ENCODE data around the gene NOP9.

NOP9 gene

GRCh38 chr14:24254630-24255392 lies 44.8 kb upstream of the NOP9 start:
- no peak for DNase-seq (ENCODE audit: low read depth)
- TF ChIP-seq CTCF (IDR thresholded peaks at IDR 0.05; ENCODE audit: insufficient read depth, low read depth, low read length, missing control alignments) = no peak
- H3K4me3 ChIP-seq (ENCODE audit: low read length) = no peak overlapping the region

- no peak for TF ChIP-seq CTCF (IDR thresholded peaks at IDR 0.05; ENCODE audit: insufficient read depth, low read depth, low read length, missing control alignments)
Observed at GRCh38 chr14:24255438-24255837, 44.2 kb upstream of the NOP9 start.

GRCh38 chr14:24255931-24256711 lies 43.5 kb upstream of the NOP9 start:
- no peak for TF ChIP-seq CTCF (IDR thresholded peaks at IDR 0.05; ENCODE audit: insufficient read depth, low read depth, low read length, missing control alignments)
- H3K4me3 ChIP-seq (ENCODE audit: low read length) = no peak overlapping the region
- no peak for DNase-seq (ENCODE audit: low read depth)

More at GRCh38 chr14:24255438-24255837, 44.2 kb upstream of the NOP9 start:
- H3K4me3 ChIP-seq (ENCODE audit: low read length) = no peak overlapping the region
- no peak for DNase-seq (ENCODE audit: low read depth)

GRCh38 chr14:24256960-24257359 lies 42.7 kb upstream of the NOP9 start:
- no peak overlapping the region for H3K4me3 ChIP-seq (ENCODE audit: low read length)
- TF ChIP-seq CTCF (IDR thresholded peaks at IDR 0.05; ENCODE audit: insufficient read depth, low read depth, low read length, missing control alignments) = no peak

GRCh38 chr14:24258119-24258518 lies 41.5 kb upstream of the NOP9 start:
- TF ChIP-seq CTCF (IDR thresholded peaks at IDR 0.05; ENCODE audit: insufficient read depth, low read depth, low read length, missing control alignments) = no peak
- no peak for DNase-seq (ENCODE audit: low read depth)
- no peak overlapping the region for H3K4me3 ChIP-seq (ENCODE audit: low read length)

More at GRCh38 chr14:24256960-24257359, 42.7 kb upstream of the NOP9 start:
- DNase-seq (ENCODE audit: low read depth) = no peak

GRCh38 chr14:24258548-24259265 lies 40.9 kb upstream of the NOP9 start:
- no peak overlapping the region for H3K4me3 ChIP-seq (ENCODE audit: low read length)
- no peak for TF ChIP-seq CTCF (IDR thresholded peaks at IDR 0.05; ENCODE audit: insufficient read depth, low read depth, low read length, missing control alignments)
- DNase-seq (ENCODE audit: low read depth) = no peak

All from epithelial cell of esophagus (primary cell).